HG03565 (cell line): ENCODE measurements around the gene NT5C3B.
"Not testable (repeated sequence)": the region's sequence is repeated elsewhere in the genome, so short reads cannot be mapped to it uniquely, and the experiment has no call there.

Experiments
- ATAC-seq: cut with Tn5 transposase; IDR thresholded peaks from one replicate; pipeline ENCODE4 v1.9.1; 2021; ENCODE audit warnings: mild to moderate bottlenecking, moderate library complexity; ENCODE audit not compliant: unreplicated experiment

NT5C3B gene

DNA sequence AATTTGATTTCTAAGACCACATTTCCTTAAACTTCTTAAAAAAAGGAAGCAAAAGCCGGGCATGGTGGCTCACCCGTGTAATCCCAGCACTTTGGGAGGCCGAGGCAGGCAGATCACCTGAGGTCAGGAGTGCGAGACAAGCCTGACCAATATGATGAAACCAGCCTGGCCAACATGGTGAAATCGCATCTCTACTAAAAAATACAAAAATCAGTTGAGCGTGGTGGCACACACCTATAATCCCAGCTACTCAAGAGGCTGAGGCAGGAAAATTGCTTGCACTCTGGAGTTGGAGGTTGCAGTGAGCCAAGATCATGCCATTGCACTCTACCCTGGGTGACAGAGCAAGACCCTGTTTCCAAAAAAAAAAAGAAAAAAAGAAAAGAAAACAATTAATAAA lies 4.7 kb upstream of the NT5C3B start:
- not testable (repeated sequence) for ATAC-seq

DNA sequence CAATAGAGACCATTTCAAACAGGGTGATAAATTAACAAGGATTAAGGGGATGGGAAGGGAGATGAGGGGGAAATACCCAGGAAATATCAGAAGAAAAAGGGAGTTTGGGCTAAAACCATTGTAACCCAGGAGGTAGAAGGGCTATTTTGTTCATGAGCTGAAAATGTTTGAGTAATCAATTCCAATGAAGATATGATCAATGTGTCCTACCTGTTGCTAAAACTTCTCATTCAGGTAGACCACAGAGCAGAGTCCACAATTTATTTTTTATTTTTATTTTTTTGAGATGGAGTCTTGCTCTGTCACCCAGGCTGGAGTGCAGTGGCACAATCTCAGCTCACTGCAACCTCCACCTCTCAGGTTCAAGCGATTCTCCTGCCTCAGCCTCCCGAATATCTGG lies 3.4 kb upstream of the NT5C3B start:
- ATAC-seq, result not testable (repeated sequence)

DNA sequence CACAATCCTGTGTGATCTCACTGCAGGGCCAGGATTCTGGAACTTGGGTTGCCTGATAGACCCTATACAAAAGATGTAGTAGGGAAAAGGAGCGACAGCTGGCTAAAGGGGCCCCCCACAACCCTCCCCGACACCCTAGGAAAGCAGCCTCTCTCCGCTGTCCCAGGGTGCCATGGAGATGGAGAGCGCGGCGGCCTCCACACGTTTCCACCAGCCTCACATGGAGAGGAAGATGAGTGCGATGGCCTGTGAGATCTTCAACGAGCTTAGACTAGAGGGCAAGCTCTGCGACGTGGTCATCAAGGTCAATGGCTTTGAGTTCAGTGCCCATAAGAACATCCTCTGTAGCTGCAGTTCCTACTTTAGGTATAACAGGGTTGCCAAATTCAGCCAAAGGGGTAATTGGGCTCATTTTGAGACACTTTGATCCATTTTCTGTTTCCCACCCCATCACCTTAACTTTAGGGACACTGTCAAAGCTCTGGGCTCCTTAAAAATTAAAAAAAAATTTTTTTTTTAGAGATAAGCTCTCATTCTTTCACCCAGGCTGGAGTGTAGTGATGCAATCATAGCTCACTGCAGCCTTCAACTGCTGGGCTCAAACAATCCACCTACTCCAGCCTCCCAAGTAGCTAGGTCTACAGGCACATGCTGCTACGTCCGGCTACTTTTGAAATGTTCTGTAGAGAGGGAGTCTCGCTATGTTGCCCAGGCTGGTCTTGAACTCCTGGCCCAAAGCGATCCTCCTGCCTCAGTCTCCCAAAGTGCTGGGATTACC lies 1.9 kb upstream of the NT5C3B start, which contains the start of gene KLHL10:
Gene KLHL10 (plus strand): TSS at position 65 of the 778 bp plus-strand sequence. CDS start 108 bp downstream, at position 173.
- no peak for ATAC-seq

DNA sequence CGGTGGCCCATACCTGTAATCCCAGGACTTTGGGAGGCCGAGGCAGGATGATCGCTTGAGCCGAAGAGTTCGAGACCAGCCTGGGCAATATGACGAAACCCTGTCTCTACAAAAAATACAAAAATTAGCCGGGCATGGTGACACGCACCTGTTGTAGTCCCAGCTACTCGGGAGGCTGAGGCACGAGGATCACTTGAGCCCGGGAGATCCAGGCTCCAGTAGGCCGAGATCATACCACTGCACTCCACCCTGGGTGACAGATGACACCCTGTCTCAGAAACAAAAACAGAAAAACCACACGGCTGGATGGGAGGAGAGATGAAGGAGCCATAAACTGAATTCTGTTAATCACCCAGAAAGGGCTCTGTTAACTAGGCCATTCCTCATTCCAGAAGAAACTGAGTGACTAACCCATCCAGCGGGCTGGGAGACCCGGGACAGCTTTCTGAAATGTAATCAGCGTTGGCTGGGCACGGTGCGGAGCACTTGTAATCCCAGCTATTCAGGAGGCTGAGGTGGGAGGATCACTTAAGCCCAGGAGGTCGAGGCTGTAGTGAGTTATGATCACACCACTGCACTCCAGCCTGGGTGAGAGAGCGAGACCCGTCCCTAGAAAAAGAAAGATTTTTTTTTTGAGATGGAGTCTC lies 641 bp upstream of the NT5C3B start:
- ATAC-seq, result no peak

DNA sequence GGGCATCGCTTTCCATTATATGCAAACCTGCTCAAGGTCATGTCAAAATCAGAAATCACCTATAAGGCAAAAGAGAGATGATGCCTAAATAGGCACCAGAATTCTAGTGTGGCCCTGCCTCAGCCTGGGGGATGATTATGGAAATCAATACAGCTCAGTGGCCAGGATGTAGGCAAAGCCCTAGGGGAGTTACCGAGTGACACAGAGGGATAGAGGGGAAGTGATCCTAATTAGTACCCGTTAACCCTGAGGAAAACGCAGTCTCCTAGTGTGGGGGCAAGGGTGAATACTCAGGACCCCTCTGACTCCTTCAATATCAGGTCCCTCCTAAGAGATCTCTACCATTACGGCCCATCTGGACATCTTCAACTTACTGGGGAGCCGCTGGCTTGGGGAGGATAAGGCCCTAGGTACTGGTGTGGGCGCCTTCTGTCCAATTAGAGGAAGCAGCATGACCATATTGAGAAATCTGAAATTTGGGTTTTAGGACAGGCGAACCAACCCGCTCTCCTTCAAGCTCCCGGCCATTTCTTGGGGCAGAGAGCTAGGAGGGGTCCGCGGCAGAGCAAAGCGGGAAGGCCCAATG lies 725 bp downstream of the NT5C3B start:
- no peak for ATAC-seq

DNA sequence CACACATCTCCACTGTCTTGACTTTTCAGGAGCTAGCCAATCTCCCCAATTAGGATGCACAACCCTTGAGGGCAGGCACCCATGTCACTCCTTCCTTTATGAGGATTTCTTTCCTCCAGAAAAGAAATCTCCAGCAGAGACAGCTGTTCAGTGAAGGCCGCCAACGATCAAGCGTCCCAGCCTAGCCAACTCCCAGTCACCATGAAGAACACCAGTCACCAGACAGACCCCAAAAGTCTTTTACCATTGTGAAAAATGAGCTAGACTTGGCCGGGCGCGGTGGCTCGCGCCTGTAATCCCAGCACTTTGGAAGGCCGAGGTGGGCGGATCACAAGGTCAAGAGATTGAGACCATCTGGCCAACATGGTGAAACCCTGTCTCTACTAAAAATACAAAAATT lies 6.1 kb downstream of the NT5C3B start:
- not testable (repeated sequence) for ATAC-seq

DNA sequence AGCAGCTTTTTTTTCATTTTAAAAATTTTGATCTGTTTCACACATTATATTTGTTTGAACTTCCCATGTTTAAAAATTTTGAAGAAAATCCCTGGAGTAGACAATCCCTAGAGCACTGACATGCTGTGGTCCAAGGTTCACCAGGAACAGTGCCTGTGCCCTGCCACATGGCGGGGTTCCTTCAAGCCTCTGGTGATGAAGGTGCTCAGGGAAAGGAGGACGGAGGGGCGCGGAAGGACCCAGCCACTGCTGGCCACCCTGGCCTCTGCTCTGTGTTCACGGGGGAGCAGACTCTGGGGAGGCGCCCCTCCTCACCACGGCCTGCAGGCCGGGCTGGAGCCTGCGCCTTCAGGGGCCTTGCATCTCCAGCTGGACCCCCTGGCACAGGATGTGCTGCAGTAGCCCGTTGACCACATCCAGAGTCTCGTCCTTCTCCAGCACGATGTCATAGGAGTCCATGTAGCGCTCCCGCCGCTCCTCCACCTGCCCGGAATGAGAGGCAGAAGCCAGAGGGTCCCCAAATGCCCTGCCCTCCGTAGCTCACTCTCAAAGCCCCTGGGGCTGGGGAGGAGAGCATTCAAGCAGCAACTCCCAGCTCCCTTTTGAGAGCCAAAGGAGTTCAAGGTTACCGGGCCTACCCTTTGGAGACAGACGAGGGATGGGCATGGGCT lies 10.7 kb downstream of the NT5C3B start:
- ATAC-seq, result no peak

DNA sequence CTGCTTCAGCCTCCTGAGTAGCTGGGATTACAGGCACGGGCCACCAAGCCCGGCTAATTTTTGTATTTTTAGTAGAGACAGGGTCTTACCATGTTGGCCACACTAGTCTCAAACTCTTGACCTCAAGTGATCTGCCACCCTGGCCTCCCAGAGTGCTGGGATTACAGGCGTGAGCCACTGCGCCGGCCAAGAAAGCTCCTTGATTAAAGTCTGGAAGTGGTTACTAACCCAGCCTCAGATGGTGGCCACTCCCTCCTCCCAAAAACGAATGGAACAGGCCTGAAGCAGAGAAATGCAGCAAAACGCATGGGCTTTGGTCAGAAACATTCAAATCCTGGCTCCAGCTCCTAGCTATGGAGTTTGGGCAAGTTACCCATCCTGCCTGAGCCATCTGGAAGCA lies 11.9 kb downstream of the NT5C3B start:
- ATAC-seq, result no peak

DNA sequence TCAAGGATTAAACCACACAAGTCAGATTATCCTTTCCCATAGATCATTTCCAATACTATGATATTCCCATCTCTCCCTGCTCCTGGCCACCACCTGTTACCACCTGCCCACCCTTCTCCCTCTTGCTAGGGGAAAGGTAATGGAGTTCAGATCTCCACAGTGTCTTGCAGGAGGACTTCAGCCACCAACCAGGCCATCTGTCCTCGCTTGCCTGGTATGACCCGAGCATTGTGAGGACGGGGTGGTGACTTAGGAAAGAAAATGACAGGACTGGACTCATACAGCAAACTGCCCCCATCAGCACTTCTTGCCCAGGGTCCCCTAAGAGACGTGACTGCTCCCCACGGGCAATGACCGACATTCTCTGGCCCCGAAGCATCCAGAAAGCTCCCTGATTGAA lies 12.5 kb downstream of the NT5C3B start:
- no peak for ATAC-seq

DNA sequence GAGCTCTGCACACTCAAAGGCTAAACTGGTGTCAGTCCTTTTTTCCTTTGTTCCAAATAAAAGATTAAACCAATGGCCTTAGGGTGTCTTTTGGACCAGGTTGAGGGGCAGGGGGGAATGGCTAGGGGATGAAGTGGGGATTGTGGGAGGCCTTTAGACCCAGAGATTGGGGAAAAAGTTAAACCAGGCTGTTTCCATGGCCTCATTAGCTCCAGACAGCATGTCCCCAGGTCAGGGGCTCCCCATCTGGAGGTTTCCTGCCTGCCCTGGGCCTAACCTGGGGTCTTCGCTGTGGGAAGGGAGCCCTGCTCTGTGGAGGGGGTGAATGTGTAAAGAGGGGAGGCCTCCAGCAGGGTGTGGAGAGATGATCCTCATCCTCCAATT lies 12.9 kb downstream of the NT5C3B start:
- no peak for ATAC-seq

DNA sequence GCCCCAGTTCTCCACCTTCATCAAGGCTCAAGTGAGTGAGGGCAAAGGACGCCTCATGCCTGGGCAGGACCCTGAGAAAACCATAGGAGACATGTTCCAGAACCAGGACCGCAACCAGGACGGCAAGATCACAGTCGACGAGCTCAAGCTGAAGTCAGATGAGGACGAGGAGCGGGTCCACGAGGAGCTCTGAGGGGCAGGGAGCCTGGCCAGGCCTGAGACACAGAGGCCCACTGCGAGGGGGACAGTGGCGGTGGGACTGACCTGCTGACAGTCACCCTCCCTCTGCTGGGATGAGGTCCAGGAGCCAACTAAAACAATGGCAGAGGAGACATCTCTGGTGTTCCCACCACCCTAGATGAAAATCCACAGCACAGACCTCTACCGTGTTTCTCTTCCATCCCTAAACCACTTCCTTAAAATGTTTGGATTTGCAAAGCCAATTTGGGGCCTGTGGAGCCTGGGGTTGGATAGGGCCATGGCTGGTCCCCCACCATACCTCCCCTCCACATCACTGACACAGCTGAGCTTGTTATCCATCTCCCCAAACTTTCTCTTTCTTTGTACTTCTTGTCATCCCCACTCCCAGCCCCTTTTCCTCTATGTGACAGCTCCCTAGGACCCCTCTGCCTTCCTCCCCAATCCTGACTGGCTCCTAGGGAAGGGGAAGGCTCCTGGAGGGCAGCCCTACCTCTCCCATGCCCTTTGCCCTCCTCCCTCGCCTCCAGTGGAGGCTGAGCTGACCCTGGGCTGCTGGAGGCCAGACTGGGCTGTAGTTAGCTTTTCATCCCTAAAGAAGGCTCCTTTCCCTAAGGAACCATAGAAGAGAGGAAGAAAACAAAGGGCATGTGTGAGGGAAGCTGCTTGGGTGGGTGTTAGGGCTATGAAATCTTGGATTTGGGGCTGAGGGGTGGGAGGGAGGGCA lies 13.6 kb downstream of the NT5C3B start:
- ATAC-seq, result no peak

DNA sequence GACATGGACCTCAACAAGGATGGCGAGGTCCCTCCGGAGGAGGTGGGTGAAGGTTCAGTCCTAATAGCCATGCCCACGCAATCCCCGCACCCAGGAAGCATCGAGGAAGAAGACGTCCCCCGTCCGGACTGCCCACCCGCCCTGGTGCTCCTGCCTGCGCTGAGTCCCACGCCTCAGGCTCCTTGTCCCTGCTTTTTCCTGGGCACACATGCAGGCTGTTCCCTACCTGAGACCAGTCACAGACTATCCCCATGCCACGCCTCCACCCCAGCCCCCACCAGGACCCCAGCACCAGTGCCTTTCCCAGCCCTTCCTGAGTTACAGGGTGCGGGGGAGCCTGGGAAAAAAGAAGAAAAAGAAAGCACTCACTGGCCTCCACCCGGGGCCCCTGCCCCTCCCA lies 14.3 kb downstream of the NT5C3B start:
- no peak for ATAC-seq

DNA sequence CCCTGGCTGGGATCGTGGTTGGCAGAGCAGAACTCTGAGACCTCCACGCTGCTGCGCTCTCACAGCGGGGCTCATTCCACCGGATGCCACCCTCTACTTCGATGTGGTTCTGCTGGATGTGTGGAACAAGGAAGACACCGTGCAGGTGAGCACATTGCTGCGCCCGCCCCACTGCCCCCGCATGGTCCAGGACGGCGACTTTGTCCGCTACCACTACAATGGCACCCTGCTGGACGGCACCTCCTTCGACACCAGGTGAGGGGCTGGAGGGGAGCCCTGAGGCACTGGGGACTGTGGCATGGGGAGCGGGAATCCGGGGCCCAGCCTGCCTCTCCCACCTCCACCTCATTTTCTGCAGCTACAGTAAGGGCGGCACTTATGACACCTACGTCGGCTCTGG lies 18.0 kb downstream of the NT5C3B start:
- no peak for ATAC-seq

DNA sequence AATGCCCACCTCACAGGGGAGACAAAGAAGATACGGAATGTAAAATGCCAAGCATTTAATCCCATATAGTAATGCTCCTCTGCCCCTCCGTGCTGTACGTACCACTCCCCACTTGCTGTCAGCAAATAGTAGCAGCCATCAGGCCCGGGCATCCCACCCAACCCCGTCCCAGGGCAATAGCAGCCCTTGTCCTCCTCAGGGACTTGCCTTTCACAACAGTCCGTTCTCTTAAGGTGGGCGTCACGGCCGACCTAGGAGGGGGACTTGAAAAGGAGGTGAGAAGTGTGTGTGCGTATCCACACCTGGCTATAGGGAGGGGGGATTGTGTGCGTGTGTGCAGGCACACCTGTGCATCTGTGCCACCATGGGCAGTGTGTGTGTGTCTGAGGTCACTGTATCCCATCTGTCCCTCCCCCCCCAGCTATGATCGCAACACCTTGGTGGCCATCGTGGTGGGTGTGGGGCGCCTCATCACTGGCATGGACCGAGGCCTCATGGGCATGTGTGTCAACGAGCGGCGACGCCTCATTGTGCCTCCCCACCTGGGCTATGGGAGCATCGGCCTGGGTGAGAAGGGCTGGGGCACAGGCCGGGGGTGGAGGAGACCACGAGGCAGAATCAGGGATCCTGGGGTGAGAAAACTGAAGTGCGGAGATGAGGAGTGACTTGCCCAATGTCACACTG lies 19.3 kb downstream of the NT5C3B start:
- no peak for ATAC-seq

DNA sequence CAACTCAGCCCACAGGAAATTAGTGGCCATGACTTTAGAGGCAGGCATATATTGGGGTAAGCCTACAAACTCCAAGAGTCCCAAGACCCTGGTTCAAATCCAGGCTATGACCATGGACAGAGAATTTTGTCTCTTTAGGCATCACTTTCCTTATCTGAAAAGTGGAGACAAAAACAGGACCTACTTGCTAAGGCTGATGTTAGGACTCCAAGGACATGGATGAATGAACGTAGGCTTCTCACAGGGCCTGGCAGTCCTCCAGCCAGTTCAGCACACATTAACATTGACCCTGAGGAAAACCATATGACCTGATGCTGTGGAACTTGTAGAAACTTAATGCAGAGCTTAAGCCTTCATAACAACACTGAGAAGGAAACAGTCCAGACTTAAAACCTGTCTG lies 21.8 kb downstream of the NT5C3B start:
- no peak for ATAC-seq

DNA sequence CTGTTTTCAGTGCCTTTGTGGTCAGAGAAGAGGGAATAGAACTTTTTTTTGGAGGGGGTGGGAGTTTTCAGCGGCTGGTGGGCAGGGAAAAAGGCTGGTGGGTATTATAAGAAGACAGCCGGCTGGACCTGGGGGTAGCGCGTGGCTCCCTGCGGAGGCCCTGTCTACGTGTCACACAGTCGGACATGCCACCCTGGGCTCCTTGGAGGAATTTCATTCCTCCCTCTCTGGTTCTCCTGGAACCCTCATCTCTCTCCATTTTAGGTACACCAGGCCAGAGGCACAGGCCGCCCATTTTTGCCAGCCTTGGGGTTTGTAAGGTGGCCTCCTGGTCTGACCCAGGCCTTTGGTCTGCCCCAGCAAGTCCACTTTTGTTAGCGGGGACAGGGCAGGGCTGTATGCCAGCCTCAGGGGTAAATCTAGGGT lies 22.3 kb downstream of the NT5C3B start:
- ATAC-seq, result no peak

DNA sequence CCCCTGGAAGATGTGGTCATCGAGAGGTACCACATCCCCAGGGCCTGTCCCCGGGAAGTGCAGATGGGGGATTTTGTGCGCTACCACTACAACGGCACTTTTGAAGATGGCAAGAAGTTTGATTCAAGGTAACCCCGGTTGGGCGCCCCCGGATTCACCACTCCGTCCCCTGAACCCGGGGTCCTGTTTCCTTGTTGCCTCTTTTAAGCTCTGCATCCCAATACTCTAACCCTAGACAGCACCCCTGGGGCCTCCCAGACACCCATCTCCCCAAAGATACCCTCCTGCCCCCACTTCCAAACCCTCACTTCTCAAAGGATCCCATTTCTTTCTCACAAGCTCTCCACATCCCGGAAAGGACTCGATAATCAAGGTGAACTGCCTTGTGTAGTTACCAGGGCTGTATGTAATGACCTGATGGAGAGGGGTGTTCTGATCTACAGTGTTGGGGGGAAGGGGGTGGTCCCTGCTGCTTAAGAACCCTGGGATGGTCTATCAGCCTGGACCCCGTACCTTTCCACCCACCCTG lies 22.8 kb downstream of the NT5C3B start:
- ATAC-seq, result no peak

DNA sequence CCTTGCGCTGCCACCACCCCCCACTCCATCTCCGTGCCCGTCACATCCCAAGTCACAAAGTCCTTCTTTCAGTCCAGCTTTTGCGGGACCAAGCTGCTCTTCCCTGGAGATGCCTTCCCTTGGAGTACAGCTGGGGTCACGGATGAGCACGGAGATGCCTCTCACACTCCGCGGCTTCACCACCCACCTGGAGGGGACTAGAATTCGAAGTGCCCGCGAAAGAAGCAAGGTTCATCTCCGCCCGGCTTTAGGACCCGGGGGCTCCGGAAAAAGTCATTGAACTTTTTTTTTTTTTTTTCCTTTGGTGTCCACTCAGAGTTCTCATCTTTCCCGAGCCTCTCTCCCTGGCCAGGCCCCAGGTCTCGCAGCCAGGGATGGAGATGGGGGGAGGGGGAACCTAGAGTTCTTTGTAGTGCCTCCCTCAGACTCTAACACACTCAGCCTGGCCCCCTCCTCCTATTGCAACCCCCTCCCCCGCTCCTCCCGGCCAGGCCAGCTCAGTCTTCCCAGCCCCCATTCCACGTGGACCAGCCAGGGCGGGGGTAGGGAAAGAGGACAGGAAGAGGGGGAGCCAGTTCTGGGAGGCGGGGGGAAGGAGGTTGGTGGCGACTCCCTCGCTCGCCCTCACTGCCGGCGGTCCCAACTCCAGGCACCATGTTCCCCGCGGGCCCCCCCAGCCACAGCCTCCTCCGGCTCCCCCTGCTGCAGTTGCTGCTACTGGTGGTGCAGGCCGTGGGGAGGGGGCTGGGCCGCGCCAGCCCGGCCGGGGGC lies 23.5 kb downstream of the NT5C3B start, which contains the start of gene FKBP10:
Gene FKBP10 (plus strand): TSS at position 624 of the 771 bp plus-strand sequence. CDS start 31 bp downstream, at position 655.
- no peak for ATAC-seq
